HG03469 (cell line): ENCODE data around the gene PSENEN.
"Not testable (repeated sequence)": the region's sequence is repeated elsewhere in the genome, so short reads cannot be mapped to it uniquely, and the experiment has no call there.

Source experiments
- ATAC-seq: cut with Tn5 transposase; IDR thresholded peaks from one replicate; pipeline ENCODE4 v1.9.1; 2021; ENCODE audit warnings: mild to moderate bottlenecking, moderate library complexity, moderate number of reproducible peaks; ENCODE audit not compliant: unreplicated experiment

The PSENEN gene

GRCh38 chr19:35718345-35719041 lies 27.0 kb upstream of the PSENEN start:
- ATAC-seq, result no peak

GRCh38 chr19:35719402-35720162 lies 25.9 kb upstream of the PSENEN start:
- no peak for ATAC-seq

- ATAC-seq, result no peak
These were observed 25.3 kb upstream of the PSENEN start for GRCh38 chr19:35720163-35720524.

- ATAC-seq, result no peak
These were observed 24.8 kb upstream of the PSENEN start for GRCh38 chr19:35720648-35721047.

- ATAC-seq, result no peak
These were observed 24.1 kb upstream of the PSENEN start for GRCh38 chr19:35721374-35721773.

- no peak for ATAC-seq
These were observed 23.0 kb upstream of the PSENEN start for GRCh38 chr19:35722461-35722860.

GRCh38 chr19:35722897-35723296 lies 22.6 kb upstream of the PSENEN start:
- ATAC-seq, result no peak

GRCh38 chr19:35723671-35724070 lies 21.8 kb upstream of the PSENEN start:
- ATAC-seq, result no peak

- not testable (repeated sequence) for ATAC-seq
These were observed 21.3 kb upstream of the PSENEN start for GRCh38 chr19:35724132-35724531.

GRCh38 chr19:35724560-35724959 lies 20.9 kb upstream of the PSENEN start:
- no peak for ATAC-seq

- no peak for ATAC-seq
These were observed 20.1 kb upstream of the PSENEN start for GRCh38 chr19:35725216-35725861.

- ATAC-seq, result no peak
These were observed 18.1 kb upstream of the PSENEN start for GRCh38 chr19:35727053-35727955.

- no peak for ATAC-seq
These were observed 17.3 kb upstream of the PSENEN start for GRCh38 chr19:35727956-35728706.

- ATAC-seq, result no peak
These were observed 16.4 kb upstream of the PSENEN start for GRCh38 chr19:35729021-35729420.

- ATAC-seq, result no peak
These were observed 15.7 kb upstream of the PSENEN start for GRCh38 chr19:35729763-35730162.

- no peak for ATAC-seq
These were observed 15.1 kb upstream of the PSENEN start for GRCh38 chr19:35730326-35730725.

GRCh38 chr19:35731353-35731752 lies 14.1 kb upstream of the PSENEN start:
- no peak for ATAC-seq

GRCh38 chr19:35731779-35732405 lies 13.6 kb upstream of the PSENEN start:
- ATAC-seq, result no peak

GRCh38 chr19:35732540-35733179 lies 12.8 kb upstream of the PSENEN start:
- ATAC-seq, result no peak
